ENCODE measurements around the gene RAB3GAP2.
A peak's percentile ranks its signal among the peaks of the same experiment; 100 is the strongest.
"Not testable (repeated sequence)": the region's sequence is repeated elsewhere in the genome, so short reads cannot be mapped to it uniquely, and the experiment has no call there.

Gene RAB3GAP2

GRCh38 chr1:220207411-220207810 is 64.8 kb downstream of the RAB3GAP2 start:
- Histone ChIP-seq H3K27me3 (no peaks in the 10 kb centered on the region), H3K36me3 (peaks cover 54 to 88% (median 81%) of the 10 kb centered on the region in 11 experiments), H3K9ac (no peak overlapping the region; a peak in 1 of 22 replicates), H3K4me3 (no peak overlapping the region), H3K4me1 (peaks cover 0 to 18% (median 3%) of the 10 kb centered on the region in 10 experiments; a peak in 7 of 20 replicates), H3K27ac (no peak overlapping the region), H3K4me2 (peak overlapping the region in 3 of 11 experiments; percentile 7 to 32 (median 11); a peak in 3 of 22 replicates), H3K9me3 (replicated peaks in 1 of 11) (peaks cover 0 to 12% (median 9%) of the 10 kb centered on the region in 11 experiments; a peak in 16 of 22 replicates), H4K20me1 (0 out of 22 replicates have a peak, but pooled peaks cover 0 to 5% (median 0%) of the 10 kb centered on the region in 11 experiments)
- no peak for TF ChIP-seq Cebpa-rat (IDR thresholded peaks at IDR 0.05)

GRCh38 chr1:220204758-220205157 is 67.5 kb downstream of the RAB3GAP2 start:
- H3K4me2 ChIP-seq, H3K27me3 ChIP-seq, H4K20me1 ChIP-seq, H3K27ac ChIP-seq, H3K9ac ChIP-seq, H3K4me3 ChIP-seq: not testable (repeated sequence)
- peaks cover 59 to 91% (median 82%) of the 10 kb centered on the region in 11 experiments for H3K36me3 ChIP-seq
- H3K4me1 ChIP-seq, result peaks cover 0 to 18% (median 3%) of the 10 kb centered on the region in 10 experiments; a peak in 7 of 20 replicates
- H3K9me3 ChIP-seq (replicated peaks in 1 of 11), result peaks cover 0 to 12% (median 9%) of the 10 kb centered on the region in 11 experiments; a peak in 16 of 22 replicates

- no peaks in the 10 kb centered on the region for H4K20me1 ChIP-seq
- H3K4me3 ChIP-seq, result no peak overlapping the region
- H3K27ac ChIP-seq, result no peak overlapping the region
- no peak for TF ChIP-seq Cebpa-rat (IDR thresholded peaks at IDR 0.05)
- H3K9me3 ChIP-seq (replicated peaks in 1 of 11), result peaks cover 0 to 12% (median 9%) of the 10 kb centered on the region in 11 experiments; a peak in 16 of 22 replicates
- H3K4me1 ChIP-seq, result peaks cover 0 to 16% (median 3%) of the 10 kb centered on the region in 10 experiments; a peak in 7 of 20 replicates
- H3K9ac ChIP-seq, result no peak overlapping the region
- no peak overlapping the region for H3K4me2 ChIP-seq
- H3K27me3 ChIP-seq, result no peaks in the 10 kb centered on the region
- peaks cover 66 to 91% (median 82%) of the 10 kb centered on the region in 11 experiments for H3K36me3 ChIP-seq
These were observed 68.4 kb downstream of the RAB3GAP2 start for GRCh38 chr1:220203816-220204215.

GRCh38 chr1:220198186-220199005 is 73.9 kb downstream of the RAB3GAP2 start:
- Histone ChIP-seq H3K27ac (no peak overlapping the region), H3K36me3 (peaks cover 74 to 100% (median 85%) of the 10 kb centered on the region in 11 experiments), H4K20me1 (no peaks in the 10 kb centered on the region), H3K4me3 (no peak overlapping the region), H3K9ac (no peak overlapping the region), H3K4me1 (no peaks in the 10 kb centered on the region), H3K9me3 (replicated peaks in 1 of 11) (no peaks in the 10 kb centered on the region), H3K27me3 (no peaks in the 10 kb centered on the region), H3K4me2 (no peak overlapping the region)
- no peak for TF ChIP-seq Cebpa-rat (IDR thresholded peaks at IDR 0.05)

GRCh38 chr1:220195701-220196100 is 76.6 kb downstream of the RAB3GAP2 start:
- Histone ChIP-seq H3K9me3 (replicated peaks in 1 of 11) (no peaks in the 10 kb centered on the region), H3K4me3 (no peak overlapping the region), H3K27me3 (no peaks in the 10 kb centered on the region), H4K20me1 (0 out of 22 replicates have a peak, but pooled peaks cover 0 to 4% (median 0%) of the 10 kb centered on the region in 11 experiments), H3K27ac (no peak overlapping the region), H3K36me3 (peaks cover 71 to 98% (median 83%) of the 10 kb centered on the region in 11 experiments), H3K4me2 (no peak overlapping the region), H3K9ac (no peak overlapping the region), H3K4me1 (no peaks in the 10 kb centered on the region)
- no peak for TF ChIP-seq Cebpa-rat (IDR thresholded peaks at IDR 0.05)

GRCh38 chr1:220189750-220190347 is 82.4 kb downstream of the RAB3GAP2 start:
- no peaks in the 10 kb centered on the region for H3K4me1 ChIP-seq
- no peaks in the 10 kb centered on the region for H3K27me3 ChIP-seq
- no peaks in the 10 kb centered on the region for H3K9me3 ChIP-seq (replicated peaks in 1 of 11)
- H3K9ac ChIP-seq, result no peak overlapping the region
- H3K4me2 ChIP-seq, result no peak overlapping the region
- H3K27ac ChIP-seq, result no peak overlapping the region
- peaks cover 0 to 6% (median 0%) of the 10 kb centered on the region in 11 experiments; a peak in 2 of 22 replicates for H4K20me1 ChIP-seq
- no peak for TF ChIP-seq Cebpa-rat (IDR thresholded peaks at IDR 0.05)
- peaks cover 77 to 98% (median 81%) of the 10 kb centered on the region in 11 experiments for H3K36me3 ChIP-seq
- H3K4me3 ChIP-seq, result no peak overlapping the region

DNA sequence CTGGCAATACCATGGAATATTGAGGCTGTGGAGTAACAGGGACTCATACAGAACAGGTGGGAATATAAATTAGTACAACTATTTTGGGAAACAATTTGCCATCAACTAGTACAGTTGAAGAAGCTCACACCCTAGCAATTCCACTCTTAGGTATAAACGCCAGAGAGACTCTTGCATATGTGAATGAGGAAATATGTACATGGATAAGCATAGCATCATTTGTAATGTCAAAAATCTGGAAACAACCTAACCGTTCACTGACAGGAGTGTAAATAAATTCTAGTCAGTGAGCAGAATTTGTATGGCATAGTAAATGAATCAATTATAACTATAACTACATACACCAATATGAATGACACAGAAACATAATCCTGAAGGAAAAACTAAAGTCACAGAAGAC is 83.7 kb downstream of the RAB3GAP2 start:
- H3K27me3 ChIP-seq, result no peaks in the 10 kb centered on the region
- H4K20me1 ChIP-seq, result peaks cover 0 to 6% (median 0%) of the 10 kb centered on the region in 11 experiments; a peak in 2 of 22 replicates
- no peaks in the 10 kb centered on the region for H3K9me3 ChIP-seq (replicated peaks in 1 of 11)
- no peak overlapping the region for H3K4me2 ChIP-seq
- no peak overlapping the region for H3K4me3 ChIP-seq
- no peak overlapping the region for H3K27ac ChIP-seq
- H3K4me1 ChIP-seq, result no peaks in the 10 kb centered on the region
- no peak overlapping the region for H3K9ac ChIP-seq
- H3K36me3 ChIP-seq, result peaks cover 66 to 95% (median 72%) of the 10 kb centered on the region in 11 experiments
- no peak for TF ChIP-seq Cebpa-rat (IDR thresholded peaks at IDR 0.05)

DNA sequence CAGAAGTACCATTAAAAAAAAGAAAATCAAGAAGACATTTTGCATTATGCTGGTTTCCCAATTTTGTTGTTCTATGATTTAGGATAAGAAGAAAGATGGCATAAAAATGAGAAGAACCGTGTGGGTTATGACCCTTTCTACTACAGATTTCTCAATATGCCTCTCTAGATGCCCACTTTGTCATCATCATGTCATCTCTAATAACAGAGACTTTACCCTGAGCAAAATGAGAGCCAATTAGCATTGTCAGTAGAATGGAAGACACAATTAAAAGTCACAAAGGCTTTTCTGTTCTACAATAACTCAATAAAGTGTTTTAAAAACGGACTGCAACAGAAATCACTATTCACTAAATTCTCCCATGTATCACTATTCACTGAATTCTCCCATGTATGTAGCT is 85.5 kb downstream of the RAB3GAP2 start:
- H3K27ac ChIP-seq, result no peak overlapping the region
- H3K4me3 ChIP-seq, result no peak overlapping the region
- TF ChIP-seq Cebpa-rat (IDR thresholded peaks at IDR 0.05), result no peak
- no peaks in the 10 kb centered on the region for H3K4me1 ChIP-seq
- H4K20me1 ChIP-seq, result peaks cover 0 to 6% (median 0%) of the 10 kb centered on the region in 11 experiments; a peak in 2 of 22 replicates
- no peak overlapping the region for H3K4me2 ChIP-seq
- no peaks in the 10 kb centered on the region for H3K27me3 ChIP-seq
- H3K36me3 ChIP-seq, result peaks cover 66 to 95% (median 73%) of the 10 kb centered on the region in 11 experiments
- H3K9ac ChIP-seq, result no peak overlapping the region
- H3K9me3 ChIP-seq (replicated peaks in 1 of 11), result no peaks in the 10 kb centered on the region

DNA sequence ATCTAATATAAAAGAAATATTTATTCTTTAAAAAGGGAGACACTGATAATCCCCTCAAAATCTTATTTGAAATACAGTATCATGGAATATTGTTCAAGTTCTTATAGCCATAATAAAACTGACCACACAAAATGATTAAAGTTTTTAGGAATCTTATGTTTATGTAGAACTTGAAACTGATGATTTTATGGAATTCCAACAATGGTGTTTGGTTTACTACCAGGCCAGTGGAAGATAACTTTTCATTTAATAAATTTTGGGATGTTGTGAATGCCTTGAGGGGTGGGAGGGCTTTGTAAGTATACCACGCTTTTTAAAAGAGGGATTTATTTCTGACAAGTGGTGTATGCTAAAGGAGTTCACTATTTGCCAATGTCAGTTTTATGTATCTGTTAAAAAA is 87.7 kb downstream of the RAB3GAP2 start:
- Histone ChIP-seq H3K4me1 (no peaks in the 10 kb centered on the region), H3K36me3 (peaks cover 69 to 97% (median 81%) of the 10 kb centered on the region in 11 experiments), H3K27ac (no peak overlapping the region)

More for the DNA sequence above, 87.7 kb downstream of the RAB3GAP2 start:
- Histone ChIP-seq H3K4me3 (no peak overlapping the region), H4K20me1 (no peaks in the 10 kb centered on the region; a peak in 2 of 22 replicates), H3K9me3 (replicated peaks in 1 of 11) (no peaks in the 10 kb centered on the region), H3K4me2 (no peak overlapping the region), H3K9ac (no peak overlapping the region), H3K27me3 (no peaks in the 10 kb centered on the region)
- no peak for TF ChIP-seq Cebpa-rat (IDR thresholded peaks at IDR 0.05)
